GM23338 (cell line): ENCODE results near the gene RASGRP1. TPM values are rescaled to one million over a fixed set of nuclear protein-coding genes. Genes with fewer than 3 reads are reported as not detected.

Experiments
- ATAC-seq: fragments of 200-7000 bp; cut with Tn5 transposase; 3 replicates; pipeline ENCODE4 v1.9.1; 2020
- DNase-seq: peaks from one replicate; pipeline ENCODE4 v3.0.0-alpha.2; 2015; ENCODE audit warnings: low spot score
- H2AFZ ChIP-seq: fragments of 200-600 bp; sonication (generic); 2 replicates; pipeline ENCODE4 v1.8.0; 2016; ENCODE audit warnings: antibody characterized with exemption, mild to moderate bottlenecking, moderate library complexity
- H3F3A ChIP-seq: fragments of 200-600 bp; sonication (generic); replicated peaks from 2 replicates; pipeline ENCODE4 v1.8.0; 2017; ENCODE audit warnings: antibody characterized with exemption, mixed run types, low read depth
- H3K27ac ChIP-seq: fragments of 200-600 bp; sonication (generic); 2 replicates; pipeline ENCODE4 v1.6.1; 2016; ENCODE audit warnings: low read depth
- H3K27me3 ChIP-seq: fragments of 200-600 bp; sonication (generic); 2 replicates; pipeline ENCODE4 v1.8.0; 2016; ENCODE audit warnings: mild to moderate bottlenecking, mixed run types, moderate library complexity; ENCODE audit not compliant: insufficient read depth
- H3K36me3 ChIP-seq: fragments of 200-600 bp; sonication (generic); 2 replicates; pipeline ENCODE4 v1.8.0; 2016; ENCODE audit warnings: mild to moderate bottlenecking; ENCODE audit not compliant: insufficient read depth
- H3K4me1 ChIP-seq: fragments of 200-600 bp; sonication (generic); 2 replicates; pipeline ENCODE4 v1.8.0; 2016; ENCODE audit warnings: mild to moderate bottlenecking, moderate library complexity; ENCODE audit not compliant: insufficient read depth
- H3K4me2 ChIP-seq: fragments of 200-600 bp; sonication (generic); 2 replicates; pipeline ENCODE4 v1.7.1; 2017; ENCODE audit warnings: mixed run types
- H3K4me3 ChIP-seq: fragments of 200-600 bp; sonication (generic); 2 replicates; pipeline ENCODE4 v1.6.1; 2016; ENCODE audit warnings: mixed run types
- H3K79me2 ChIP-seq: fragments of 200-600 bp; sonication (generic); replicated peaks from 2 replicates; pipeline ENCODE4 v1.8.0; 2017; ENCODE audit warnings: mild to moderate bottlenecking; ENCODE audit not compliant: insufficient read depth
- H3K9me2 ChIP-seq: fragments of 200-600 bp; sonication (generic); 2 replicates; pipeline ENCODE4 v1.8.0; 2017; ENCODE audit not compliant: insufficient read depth
- H4K20me1 ChIP-seq: fragments of 200-600 bp; sonication (generic); replicated peaks from 2 replicates; pipeline ENCODE4 v1.8.0; 2017; ENCODE audit warnings: mild to moderate bottlenecking; ENCODE audit not compliant: insufficient read depth
- H3K27ac Mint-ChIP-seq: 2 replicates; pipeline ENCODE4 v1.8.0; 2020; ENCODE audit warnings: inconsistent platforms, mild to moderate bottlenecking, moderate library complexity, mixed read lengths
- H3K27me3 Mint-ChIP-seq: 3 replicates; pipeline ENCODE4 v1.8.0; 2022; ENCODE audit warnings: low read depth, mild to moderate bottlenecking, moderate library complexity, mixed read lengths, inconsistent platforms; ENCODE audit not compliant: insufficient read depth, poor library complexity
- H3K36me3 Mint-ChIP-seq: 3 replicates; pipeline ENCODE4 v1.8.0; 2021; ENCODE audit warnings: low read depth, mild to moderate bottlenecking, inconsistent platforms, moderate library complexity, mixed read lengths
- H3K4me1 Mint-ChIP-seq: 3 replicates; pipeline ENCODE4 v1.8.0; 2020; ENCODE audit warnings: mild to moderate bottlenecking, inconsistent platforms, mixed read lengths
- H3K4me3 Mint-ChIP-seq: 3 replicates; pipeline ENCODE4 v1.8.0; 2021; ENCODE audit warnings: moderate library complexity, mild to moderate bottlenecking, inconsistent platforms, mixed read lengths
- H3K9me3 Mint-ChIP-seq: 3 replicates; pipeline ENCODE4 v1.8.0; 2020; ENCODE audit warnings: moderate library complexity, mild to moderate bottlenecking, inconsistent platforms, mixed read lengths
- CREB1 ChIP-seq: fragments of 250-450 bp; sonication (Bioruptor Pico); IDR thresholded peaks from 2 replicates; pipeline ENCODE4 v1.5.0; 2020; ENCODE audit warnings: low read depth, mild to moderate bottlenecking, moderate library complexity
- CTCF ChIP-seq, 2 experiments: fragments of 200-600 bp in 1 of 2; sonication (generic) in 1 of 2; conservative IDR thresholded peaks; 2 replicates each; pipeline versions ENCODE4 v1.5.1 to v1.6.1; 2016 to 2017; ENCODE audit warnings: antibody characterized with exemption in 2 of 2, low read depth in 2 of 2, mild to moderate bottlenecking in 2 of 2, moderate library complexity in 1 of 2
- ETS1 ChIP-seq: IDR thresholded peaks from 2 replicates; pipeline ENCODE4 v1.6.1; 2016; ENCODE audit warnings: antibody characterized with exemption
- EZH2 ChIP-seq: fragments of 200-600 bp; sonication (generic); IDR thresholded peaks from one replicate; pipeline ENCODE4 v1.8.0; 2017; ENCODE audit warnings: antibody characterized with exemption, mild to moderate bottlenecking, low read depth; ENCODE audit not compliant: unreplicated experiment
- EZH2phosphoT487 ChIP-seq: fragments of 200-600 bp; sonication (generic); IDR thresholded peaks from one replicate; pipeline ENCODE4 v1.8.1; 2018; ENCODE audit warnings: antibody characterized with exemption; ENCODE audit not compliant: unreplicated experiment
- JUNB ChIP-seq: IDR thresholded peaks from one replicate; pipeline ENCODE4 v1.6.1; 2016; ENCODE audit warnings: antibody characterized with exemption; ENCODE audit not compliant: unreplicated experiment
- NANOG ChIP-seq: IDR thresholded peaks from 2 replicates; pipeline ENCODE4 v1.6.1; 2016; ENCODE audit warnings: antibody characterized with exemption, borderline replicate concordance
- POLR2AphosphoS5 ChIP-seq: IDR thresholded peaks from 2 replicates; pipeline ENCODE4 v1.6.1; 2016; ENCODE audit warnings: antibody characterized with exemption, low read depth
- STAT1 ChIP-seq: IDR thresholded peaks from one replicate; pipeline ENCODE4 v1.6.1; 2016; ENCODE audit warnings: antibody characterized with exemption; ENCODE audit not compliant: unreplicated experiment
- ZNF114 ChIP-seq: fragments of 250-450 bp; sonication (Bioruptor Pico); IDR thresholded peaks from 2 replicates; pipeline ENCODE4 v1.5.0; 2020; ENCODE audit warnings: mild to moderate bottlenecking, moderate library complexity
- ZNF331 ChIP-seq: fragments of 250-450 bp; sonication (Bioruptor Pico); IDR thresholded peaks from 2 replicates; pipeline ENCODE4 v1.5.0; 2020; ENCODE audit warnings: low read depth, mild to moderate bottlenecking, moderate library complexity
- polyA plus RNA-seq: library from polyadenylated mRNA; unstranded; fragments of >200 nt; fragmentation: Nextera tagmentation; extraction: Ambion mirVana; gene quantifications from 2 replicates; pipeline ENCODE4 v1.2.1, GENCODE V29; 2016
- total RNA-seq: library from RNA; depleted of rRNA; stranded (reverse); fragments of >200 nt; shearing (Covaris generic); gene quantifications from 2 replicates; pipeline ENCODE4 v1.2.3, GENCODE V29; 2014

The RASGRP1 gene
- total and polyA plus RNA-seq, 2 experiments from 2014 or later, result 1.1 to 1.2 TPM

GRCh38 chr15:38517312-38517975 is 47.2 kb downstream of the RASGRP1 start:
- H3K4me1 ChIP-seq, result peaks cover 23% of the 10 kb centered on the region
- H2AFZ ChIP-seq, result no peak overlapping the region
- H3K27ac Mint-ChIP-seq, result no peak overlapping the region
- H3K36me3 Mint-ChIP-seq, result no peaks in the 10 kb centered on the region
- H3K4me1 Mint-ChIP-seq, result peaks cover 44% of the 10 kb centered on the region
- no peak overlapping the region for H3K4me3 ChIP-seq
- no peak overlapping the region for H3K27ac ChIP-seq
- no peaks in the 10 kb centered on the region for H3K9me3 Mint-ChIP-seq
- H3K4me3 Mint-ChIP-seq, result no peak overlapping the region
- no peaks in the 10 kb centered on the region for H4K20me1 ChIP-seq
- no peak for ATAC-seq
- DNase-seq, result no peak
- peaks cover 4% of the 10 kb centered on the region for H3K27me3 Mint-ChIP-seq
- H3K4me2 ChIP-seq, result peak overlapping the region; percentile 46
- TF ChIP-seq POLR2AphosphoS5 (no peak), CTCF (conservative IDR thresholded peaks at IDR 0.05; ENCODE audit: low read depth in 2 of 2) (no peak)
- H3F3A ChIP-seq, result no peaks in the 10 kb centered on the region
- no peaks in the 10 kb centered on the region for H3K36me3 ChIP-seq
- H3K27me3 ChIP-seq, result no peaks in the 10 kb centered on the region
- no peaks in the 10 kb centered on the region for H3K79me2 ChIP-seq
- no peaks in the 10 kb centered on the region for H3K9me2 ChIP-seq

- no peaks in the 10 kb centered on the region for H4K20me1 ChIP-seq
- no peaks in the 10 kb centered on the region for H3K36me3 ChIP-seq
- DNase-seq, result no peak
- no peak overlapping the region for H3K27ac Mint-ChIP-seq
- peaks cover 3% of the 10 kb centered on the region for H3K27me3 Mint-ChIP-seq
- H3K4me1 Mint-ChIP-seq, result peaks cover 42% of the 10 kb centered on the region
- no peaks in the 10 kb centered on the region for H3K9me2 ChIP-seq
- no peaks in the 10 kb centered on the region for H3F3A ChIP-seq
- no peak for ATAC-seq
- H3K4me3 Mint-ChIP-seq, result no peak overlapping the region
- no peaks in the 10 kb centered on the region for H3K36me3 Mint-ChIP-seq
- H3K9me3 Mint-ChIP-seq, result no peaks in the 10 kb centered on the region
- TF ChIP-seq EZH2phosphoT487 (no peak), CTCF (conservative IDR thresholded peaks at IDR 0.05; ENCODE audit: low read depth in 2 of 2) (peak in 1 of 2 experiments; percentile 14; a peak in 1 of 4 replicates), POLR2AphosphoS5 (no peak), ZNF114 (CRISPR knock-in tag) (no peak), NANOG (no peak)
- H3K27me3 ChIP-seq, result no peaks in the 10 kb centered on the region
- peak overlapping the region; percentile 46; the same call in 1 of the 2 replicates for H3K4me2 ChIP-seq
- no peak overlapping the region for H3K27ac ChIP-seq
- H2AFZ ChIP-seq, result no peak overlapping the region
- H3K79me2 ChIP-seq, result no peaks in the 10 kb centered on the region
- H3K4me1 ChIP-seq, result peaks cover 23% of the 10 kb centered on the region
- H3K4me3 ChIP-seq, result no peak overlapping the region
These were observed 48.0 kb downstream of the RASGRP1 start for GRCh38 chr15:38516626-38517025.

- Histone ChIP-seq H3K27me3 (no peaks in the 10 kb centered on the region), H3K9me2 (no peaks in the 10 kb centered on the region), H3K79me2 (no peaks in the 10 kb centered on the region), H2AFZ (no peak overlapping the region), H3K4me2 (peak overlapping the region; percentile 52), H3K4me1 (peaks cover 23% of the 10 kb centered on the region), H3K27ac (no peak overlapping the region), H3K36me3 (no peaks in the 10 kb centered on the region), H3K4me3 (no peak overlapping the region), H4K20me1 (no peaks in the 10 kb centered on the region), H3F3A (no peaks in the 10 kb centered on the region)
- no peak overlapping the region for H3K4me3 Mint-ChIP-seq
- ATAC-seq (peak; percentile 22; the same call in 1 of the 3 replicates), DNase-seq (peak; percentile 15)
- H3K27me3 Mint-ChIP-seq, result peaks cover 3% of the 10 kb centered on the region
- H3K9me3 Mint-ChIP-seq, result no peaks in the 10 kb centered on the region
- peak overlapping the region; percentile 11 for H3K27ac Mint-ChIP-seq
- peaks cover 42% of the 10 kb centered on the region for H3K4me1 Mint-ChIP-seq
- H3K36me3 Mint-ChIP-seq, result peaks cover 4% of the 10 kb centered on the region; the same call in 1 of the 3 replicates
- TF ChIP-seq ETS1 (no peak), EZH2phosphoT487 (no peak), STAT1 (no peak), ZNF331 (CRISPR knock-in tag) (no peak), JUNB (no peak), CREB1 (no peak), EZH2 (no peak)
These were observed 50.0 kb downstream of the RASGRP1 start for GRCh38 chr15:38514601-38515000.
